Activated CD8-positive, alpha-beta T cell treated with anti-CD3 and anti-CD28 coated beads for 36 hours (primary cell): ENCODE measurements around the gene TBCA. TPM values are rescaled to one million over a fixed set of nuclear protein-coding genes. Genes with fewer than 3 reads are reported as not detected.
A peak's percentile ranks its signal among the peaks of the same experiment; 100 is the strongest.

Source experiments
- ATAC-seq: fragments of 200-7000 bp; cut with Tn5 transposase; one replicate; pipeline ENCODE4 v1.10.0; 2021; ENCODE audit warnings: mild to moderate bottlenecking, moderate library complexity
- CTCF ChIA-PET: fragments of 350-600 bp; sonication (Branson Sonifier 250); formaldehyde crosslinking; loops from one replicate; lab custom pipeline; 2021; ENCODE audit warnings: antibody characterized with exemption; lab: Charles Lee
- POLR2A ChIA-PET: fragments of 350-600 bp; sonication (Branson Sonifier 250); formaldehyde crosslinking; loops from one replicate; lab custom pipeline; 2021; ENCODE audit warnings: antibody characterized with exemption; lab: Charles Lee
- DNase-seq: peaks from one replicate; pipeline ENCODE4 v3.0.0-alpha.2; 2020
- H3K27ac Mint-ChIP-seq: one replicate; pipeline ENCODE4 v1.8.0; 2021; ENCODE audit warnings: mild to moderate bottlenecking, mixed read lengths
- H3K27me3 Mint-ChIP-seq: one replicate; pipeline ENCODE4 v1.8.0; 2021; ENCODE audit warnings: mixed read lengths
- H3K36me3 Mint-ChIP-seq: one replicate; pipeline ENCODE4 v1.8.0; 2021; ENCODE audit warnings: low read depth, mixed read lengths
- H3K4me1 Mint-ChIP-seq: one replicate; pipeline ENCODE4 v1.8.0; 2021; ENCODE audit warnings: low read depth, mixed read lengths
- H3K4me3 Mint-ChIP-seq: one replicate; pipeline ENCODE4 v1.8.0; 2021; ENCODE audit warnings: mild to moderate bottlenecking, moderate library complexity, mixed read lengths
- H3K9me3 Mint-ChIP-seq: one replicate; pipeline ENCODE4 v1.8.0; 2021; ENCODE audit warnings: mixed read lengths
- intact Hi-C: fragments of 100-400 bp; cut with micrococcal nuclease; formaldehyde crosslinking; loops from one replicate; pipeline ENCODE4 v1.10.0; 2022
- total RNA-seq, 2 experiments: library from RNA; stranded (reverse); gene quantifications; one replicate each; pipeline ENCODE4 v1.2.3, GENCODE V29; 2021
- TF ChIP-seq, protein P1 (sequence below): fragments of 200-600 bp; IDR thresholded peaks from one replicate; pipeline ENCODE4 v1.8.0; 2022; ENCODE audit warnings: antibody characterized with exemption, mild to moderate bottlenecking

The TBCA gene, protein sequence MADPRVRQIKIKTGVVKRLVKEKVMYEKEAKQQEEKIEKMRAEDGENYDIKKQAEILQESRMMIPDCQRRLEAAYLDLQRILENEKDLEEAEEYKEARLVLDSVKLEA
- total RNA-seq: 100 to 1,000 TPM; 192 to 196 TPM

DNA sequence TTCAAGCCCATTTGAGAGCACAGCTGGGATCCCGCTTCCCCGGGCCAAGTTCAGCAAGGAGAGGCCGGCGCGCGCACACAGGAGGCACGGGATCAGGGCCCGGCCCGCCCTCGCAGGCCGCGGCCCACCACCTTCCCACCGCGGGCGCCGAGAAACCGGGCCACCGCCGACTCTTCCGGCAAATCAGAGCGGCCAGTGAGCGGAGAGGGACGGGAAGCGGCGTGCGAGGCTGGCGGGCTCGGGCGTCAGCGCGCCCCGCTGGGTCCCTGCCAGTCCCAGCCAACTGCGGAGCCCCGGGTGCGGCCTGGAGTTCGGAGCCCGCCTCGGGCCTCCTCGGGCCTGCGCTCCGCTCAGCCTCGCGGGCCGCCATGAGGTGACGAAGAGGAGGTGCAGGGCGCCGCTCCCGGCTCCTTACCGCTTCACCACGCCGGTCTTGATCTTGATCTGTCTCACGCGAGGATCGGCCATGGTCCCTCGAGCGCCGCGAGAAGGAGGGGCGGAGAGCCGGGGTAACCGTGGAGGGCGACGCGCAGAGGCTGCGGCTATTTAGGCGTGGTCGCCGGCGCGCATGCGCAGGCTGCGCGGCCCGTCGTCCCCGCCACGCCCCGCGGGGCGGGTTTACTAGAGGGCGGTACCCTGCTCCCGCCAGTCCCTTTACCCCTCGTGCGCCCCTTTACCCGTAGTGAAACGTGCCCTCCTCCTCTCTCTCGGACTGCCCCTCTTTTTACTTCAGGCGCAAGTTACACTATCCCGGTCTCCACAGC, at the start of gene TBCA:
TSS of gene TBCA (minus strand) at position 550 of the 764 bp plus-strand sequence. CDS start at position 468, 82 bp downstream.
- CTCF ChIA-PET: no interaction called here
- intact Hi-C loops: no loop called here
- ATAC-seq (peak; percentile 89), DNase-seq (peak; percentile 88)
- Mint-ChIP-seq H3K36me3 (peaks cover 29% of the 10 kb centered on the region), H3K27ac (peak within 1 kb of the TSS; percentile 95), H3K9me3 (no peaks in the 10 kb centered on the region), H3K27me3 (no peaks in the 10 kb centered on the region), H3K4me3 (peak within 1 kb of the TSS; percentile 94), H3K4me1 (peaks cover 57% of the 10 kb centered on the region)
- POLR2A ChIA-PET: interaction anchor here (1.1 to 1.4 kb wide), 5 partner anchors 11 to 107 kb away, joined by 3 to 7 read pairs (median 3); no protein-coding TSS in a partner anchor
- TF ChIP-seq, protein P1, sequence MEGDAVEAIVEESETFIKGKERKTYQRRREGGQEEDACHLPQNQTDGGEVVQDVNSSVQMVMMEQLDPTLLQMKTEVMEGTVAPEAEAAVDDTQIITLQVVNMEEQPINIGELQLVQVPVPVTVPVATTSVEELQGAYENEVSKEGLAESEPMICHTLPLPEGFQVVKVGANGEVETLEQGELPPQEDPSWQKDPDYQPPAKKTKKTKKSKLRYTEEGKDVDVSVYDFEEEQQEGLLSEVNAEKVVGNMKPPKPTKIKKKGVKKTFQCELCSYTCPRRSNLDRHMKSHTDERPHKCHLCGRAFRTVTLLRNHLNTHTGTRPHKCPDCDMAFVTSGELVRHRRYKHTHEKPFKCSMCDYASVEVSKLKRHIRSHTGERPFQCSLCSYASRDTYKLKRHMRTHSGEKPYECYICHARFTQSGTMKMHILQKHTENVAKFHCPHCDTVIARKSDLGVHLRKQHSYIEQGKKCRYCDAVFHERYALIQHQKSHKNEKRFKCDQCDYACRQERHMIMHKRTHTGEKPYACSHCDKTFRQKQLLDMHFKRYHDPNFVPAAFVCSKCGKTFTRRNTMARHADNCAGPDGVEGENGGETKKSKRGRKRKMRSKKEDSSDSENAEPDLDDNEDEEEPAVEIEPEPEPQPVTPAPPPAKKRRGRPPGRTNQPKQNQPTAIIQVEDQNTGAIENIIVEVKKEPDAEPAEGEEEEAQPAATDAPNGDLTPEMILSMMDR: no peak

DNA sequence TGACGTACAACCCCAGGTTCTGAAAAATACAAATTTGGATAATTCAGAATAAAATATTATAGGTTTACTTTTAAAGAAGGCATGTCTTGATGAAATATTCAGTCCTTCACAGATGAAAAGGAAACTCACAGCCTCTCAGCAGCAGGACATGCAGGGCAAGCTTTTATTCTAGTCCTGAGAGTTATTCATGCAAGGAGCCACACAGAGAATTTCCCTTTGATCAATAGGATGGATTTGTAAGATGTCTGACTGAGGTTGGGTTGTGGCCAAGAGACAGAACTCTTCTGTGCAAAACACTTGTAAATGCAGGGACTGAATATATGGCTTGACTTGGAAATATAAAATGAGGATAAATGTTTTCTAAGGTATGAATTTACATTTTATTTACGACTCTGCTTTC, 48.8 kb upstream of the TBCA start:
- DNase-seq: no peak
- intact Hi-C loops: no loop called here
- no peak overlapping the region for H3K4me3 Mint-ChIP-seq

DNA sequence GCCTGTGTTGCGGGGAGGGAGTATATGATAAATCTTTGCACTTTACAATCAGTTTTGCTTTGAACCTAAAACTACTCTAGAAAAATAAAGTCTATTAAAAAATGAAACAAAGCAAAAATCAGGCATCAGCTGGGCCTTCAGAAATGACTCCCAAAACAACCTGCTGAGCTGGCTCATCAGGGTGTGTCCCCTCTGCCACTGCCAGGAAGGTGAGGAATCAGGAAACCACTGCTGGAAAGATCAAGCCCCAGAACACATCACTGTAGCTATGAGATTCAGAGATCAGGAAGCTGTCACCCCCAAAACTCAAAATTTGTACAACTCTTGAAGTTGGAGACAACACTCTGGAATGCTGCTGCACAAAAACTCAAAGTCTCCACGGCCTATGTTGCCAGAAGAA, 40.5 kb upstream of the TBCA start:
- Mint-ChIP-seq H3K4me3 (no peak overlapping the region), H3K9me3 (no peaks in the 10 kb centered on the region), H3K4me1 (no peaks in the 10 kb centered on the region), H3K27ac (no peak overlapping the region), H3K36me3 (no peaks in the 10 kb centered on the region), H3K27me3 (peaks cover 8% of the 10 kb centered on the region)
- intact Hi-C loops: no loop called here
- TF ChIP-seq, protein P1: no peak
- POLR2A ChIA-PET: no interaction called here
- CTCF ChIA-PET: no interaction called here
- no peak for ATAC-seq
- no peak for DNase-seq

More for the DNA sequence above, 48.8 kb upstream of the TBCA start:
- no peaks in the 10 kb centered on the region for H3K4me1 Mint-ChIP-seq
- no peaks in the 10 kb centered on the region for H3K36me3 Mint-ChIP-seq
- POLR2A ChIA-PET: interaction anchor here (0.7 to 0.8 kb wide), 2 partner anchors 8 to 29 kb away, joined by 3 to 4 read pairs; no protein-coding TSS in a partner anchor
- ATAC-seq: no peak
- TF ChIP-seq, protein P1: no peak
- H3K27me3 Mint-ChIP-seq: peaks cover 10% of the 10 kb centered on the region
- CTCF ChIA-PET: no interaction called here
- H3K27ac Mint-ChIP-seq: no peak overlapping the region
- no peaks in the 10 kb centered on the region for H3K9me3 Mint-ChIP-seq

DNA sequence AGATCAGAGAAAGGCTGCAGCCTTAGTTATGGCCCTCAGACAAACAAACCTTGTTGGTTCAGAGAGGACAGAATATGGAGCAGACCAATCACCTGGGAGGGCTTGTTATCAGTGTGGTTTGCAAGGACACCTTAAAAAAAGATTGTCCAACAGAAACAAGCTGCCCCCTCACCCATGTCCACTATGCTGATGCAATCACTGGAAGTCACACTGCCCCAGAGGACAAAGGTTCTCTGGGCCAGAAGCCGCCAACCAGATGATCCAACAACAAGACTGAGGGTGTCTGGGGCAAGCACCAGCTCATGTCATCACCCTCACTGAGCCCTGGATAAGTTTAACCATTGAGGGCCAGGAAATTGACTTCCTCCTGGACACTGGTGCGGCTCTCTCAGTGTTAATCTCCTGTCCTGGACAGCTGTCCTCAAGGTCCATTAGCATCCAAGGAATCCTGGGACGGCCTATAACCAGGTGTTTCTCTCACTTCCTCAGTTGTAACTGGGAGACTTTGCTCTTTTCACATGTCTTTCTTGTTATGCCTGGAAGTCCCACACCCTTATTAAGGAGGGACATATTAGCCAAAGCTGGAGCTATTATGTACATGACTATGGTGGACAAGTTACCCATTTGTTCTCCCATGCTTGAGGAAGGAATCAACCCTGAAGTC, 36.9 kb upstream of the TBCA start:
- no peak overlapping the region for H3K27ac Mint-ChIP-seq
- peaks cover 6% of the 10 kb centered on the region for H3K27me3 Mint-ChIP-seq
- H3K4me1 Mint-ChIP-seq: no peaks in the 10 kb centered on the region
- H3K4me3 Mint-ChIP-seq: no peak overlapping the region
- ChIA-PET CTCF (no interaction called here), POLR2A (no interaction called here)
- peaks cover 4% of the 10 kb centered on the region for H3K36me3 Mint-ChIP-seq
- TF ChIP-seq, protein P1: no peak
- H3K9me3 Mint-ChIP-seq: peaks cover 7% of the 10 kb centered on the region
- intact Hi-C loops: no loop called here
- DNase-seq: no peak
- no peak for ATAC-seq
